ENCODE results near the gene CACNA1B.
A peak's percentile ranks its signal among the peaks of the same experiment; 100 is the strongest.
"Not testable (repeated sequence)": the region's sequence is repeated elsewhere in the genome, so short reads cannot be mapped to it uniquely, and the experiment has no call there.

Gene CACNA1B

DNA sequence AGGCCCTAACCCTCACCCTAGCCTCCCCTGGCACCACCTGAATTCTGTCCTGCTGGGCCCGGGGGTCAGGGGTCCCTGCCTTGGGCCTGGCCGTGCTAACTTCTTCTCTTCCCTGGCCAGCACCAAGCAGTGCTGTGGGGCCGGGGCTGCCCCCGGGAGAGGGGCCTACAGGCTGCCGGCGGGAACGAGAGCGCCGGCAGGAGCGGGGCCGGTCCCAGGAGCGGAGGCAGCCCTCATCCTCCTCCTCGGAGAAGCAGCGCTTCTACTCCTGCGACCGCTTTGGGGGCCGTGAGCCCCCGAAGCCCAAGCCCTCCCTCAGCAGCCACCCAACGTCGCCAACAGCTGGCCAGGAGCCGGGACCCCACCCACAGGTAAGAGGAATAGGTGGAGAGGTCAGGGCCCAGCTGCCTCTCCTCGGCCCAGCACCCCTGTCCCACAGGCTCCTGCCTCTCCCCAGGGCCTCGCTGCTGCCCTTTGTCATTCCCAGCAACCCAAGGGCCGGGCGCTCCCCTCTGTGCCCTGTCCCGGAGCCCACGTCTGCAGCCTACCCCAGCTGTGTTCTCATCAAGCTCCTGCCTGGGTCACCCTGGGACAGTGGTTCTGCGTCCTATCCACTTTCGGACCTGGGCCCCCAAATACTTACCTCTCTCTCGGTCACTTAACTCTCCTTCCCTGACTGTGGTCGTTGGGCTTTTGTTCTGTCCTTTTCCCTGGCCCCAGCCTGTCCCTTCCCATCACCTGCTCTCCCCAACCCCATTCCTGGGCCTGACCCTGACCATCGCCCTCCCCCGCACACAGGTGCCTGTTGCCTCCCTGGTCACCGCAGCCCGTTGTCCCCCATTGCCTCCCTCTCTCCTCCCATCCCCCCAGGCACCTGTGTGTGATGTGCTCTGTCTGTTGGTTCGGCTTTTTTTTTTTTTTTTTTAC, 243.2 kb downstream of the CACNA1B start:
- DNase-seq (ENCODE audit: insufficient read length, low spot score) (no peak), FAIRE-seq (no peak)

DNA sequence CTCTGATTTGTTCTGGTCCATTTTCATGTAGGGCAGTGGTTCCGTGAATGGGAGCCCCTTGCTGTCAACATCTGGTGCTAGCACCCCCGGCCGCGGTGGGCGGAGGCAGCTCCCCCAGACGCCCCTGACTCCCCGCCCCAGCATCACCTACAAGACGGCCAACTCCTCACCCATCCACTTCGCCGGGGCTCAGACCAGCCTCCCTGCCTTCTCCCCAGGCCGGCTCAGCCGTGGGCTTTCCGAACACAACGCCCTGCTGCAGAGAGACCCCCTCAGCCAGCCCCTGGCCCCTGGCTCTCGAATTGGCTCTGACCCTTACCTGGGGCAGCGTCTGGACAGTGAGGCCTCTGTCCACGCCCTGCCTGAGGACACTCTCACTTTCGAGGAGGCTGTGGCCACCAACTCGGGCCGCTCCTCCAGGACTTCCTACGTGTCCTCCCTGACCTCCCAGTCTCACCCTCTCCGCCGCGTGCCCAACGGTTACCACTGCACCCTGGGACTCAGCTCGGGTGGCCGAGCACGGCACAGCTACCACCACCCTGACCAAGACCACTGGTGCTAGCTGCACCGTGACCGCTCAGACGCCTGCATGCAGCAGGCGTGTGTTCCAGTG, 244.0 kb downstream of the CACNA1B start:
- FAIRE-seq (no peak), DNase-seq (ENCODE audit: insufficient read length, low spot score) (no peak)

DNA sequence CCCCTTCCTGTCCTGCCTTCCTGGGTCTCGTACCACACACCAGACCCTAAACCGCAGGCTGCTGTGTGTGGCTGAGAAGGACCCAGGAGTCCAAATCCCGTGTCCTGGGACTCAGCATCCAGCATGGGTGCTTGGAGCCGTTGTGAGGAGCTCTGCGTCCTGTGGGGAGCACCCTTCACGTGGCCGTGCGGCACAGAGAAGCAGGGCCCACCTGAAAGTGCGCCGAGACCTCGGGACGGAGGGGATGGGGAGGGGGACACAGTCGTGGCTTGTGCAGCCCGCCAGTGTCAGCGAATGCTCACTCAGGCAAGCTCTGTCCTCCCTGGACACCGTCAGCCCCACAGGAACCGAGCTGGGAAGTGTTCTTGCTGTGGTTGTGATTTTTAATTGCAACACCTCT, 244.6 kb downstream of the CACNA1B start:
- no peak for FAIRE-seq

DNA sequence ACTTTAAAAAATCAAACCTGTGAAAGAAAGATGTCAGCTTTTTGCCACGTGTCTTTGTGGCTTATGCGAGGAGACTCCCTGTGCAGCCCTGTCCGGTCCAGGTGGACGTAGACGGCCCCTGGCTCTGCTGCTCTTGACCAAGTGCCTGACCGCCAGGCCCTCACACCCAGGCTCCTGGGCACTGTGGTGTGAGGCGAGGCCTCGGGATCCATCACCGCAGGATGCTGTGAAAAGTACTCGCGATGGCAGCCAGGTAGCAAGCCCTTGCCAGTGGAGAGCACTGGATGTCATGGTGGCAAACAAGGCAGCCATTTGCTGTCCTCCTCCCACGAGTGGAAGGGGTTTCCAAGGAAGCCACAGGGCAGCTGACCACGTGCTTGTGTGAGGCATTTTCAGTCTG, 245.1 kb downstream of the CACNA1B start:
- DNase-seq (ENCODE audit: insufficient read length, low spot score) (no peak), FAIRE-seq (no peak)

More for the DNA sequence above, 244.6 kb downstream of the CACNA1B start:
- DNase-seq (ENCODE audit: insufficient read length, low spot score), result no peak

DNA sequence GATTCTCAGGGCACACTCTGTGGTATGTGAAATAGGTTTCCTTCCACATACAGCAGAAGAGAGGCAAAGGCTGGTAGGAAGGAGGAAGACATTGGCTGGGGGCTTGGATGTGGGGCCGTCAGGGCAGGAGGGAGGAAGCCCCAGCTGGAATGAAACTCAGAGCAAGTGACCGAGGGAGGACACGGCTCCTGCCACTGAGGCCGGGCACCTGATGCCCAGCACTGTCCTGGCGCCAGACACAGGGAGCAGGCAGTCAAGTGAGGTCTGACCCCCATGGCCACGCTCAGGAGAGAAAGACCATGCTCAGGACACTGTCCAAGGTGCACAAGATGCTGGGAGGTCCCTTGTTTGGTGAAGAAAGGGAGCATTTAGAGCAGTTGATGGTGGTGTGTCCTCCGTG, 245.5 kb downstream of the CACNA1B start:
- no peak for FAIRE-seq
- DNase-seq (ENCODE audit: insufficient read length, low spot score), result no peak

DNA sequence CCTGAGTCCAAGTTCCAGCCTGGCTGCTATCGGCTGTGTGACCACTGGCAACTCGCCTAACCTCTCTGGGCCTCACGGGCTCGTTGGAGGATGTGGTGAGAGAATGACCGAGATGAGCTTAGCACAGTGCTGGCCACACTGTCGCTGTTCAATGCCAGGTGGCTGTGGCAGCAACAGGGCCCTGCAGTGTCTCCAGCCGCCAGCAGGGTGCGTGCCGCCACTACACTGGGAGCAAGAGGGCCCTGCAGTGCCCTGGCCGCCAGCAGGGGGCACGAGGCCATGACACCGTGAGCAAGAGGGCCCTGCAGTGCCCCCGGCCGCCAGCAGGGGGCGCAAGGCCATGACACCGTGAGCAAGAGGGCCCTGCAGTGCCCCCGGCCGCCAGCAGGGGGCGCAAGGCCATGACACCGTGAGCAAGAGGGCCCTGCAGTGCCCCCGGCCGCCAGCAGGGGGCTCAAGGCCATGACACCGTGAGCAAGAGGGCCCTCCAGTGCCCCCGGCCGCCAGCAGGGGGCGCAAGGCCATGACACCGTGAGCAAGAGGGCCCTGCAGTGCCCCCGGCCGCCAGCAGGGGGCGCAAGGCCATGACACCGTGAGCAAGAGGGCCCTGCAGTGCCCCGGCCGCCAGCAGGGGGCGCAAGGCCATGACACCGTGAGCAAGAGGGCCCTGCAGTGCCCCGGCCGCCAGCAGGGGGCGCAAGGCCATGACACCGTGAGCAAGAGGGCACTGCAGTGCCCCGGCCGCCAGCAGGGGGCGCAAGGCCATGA, 248.7 kb downstream of the CACNA1B start:
- not testable (repeated sequence) for FAIRE-seq; DNase-seq (ENCODE audit: insufficient read length, low spot score)

DNA sequence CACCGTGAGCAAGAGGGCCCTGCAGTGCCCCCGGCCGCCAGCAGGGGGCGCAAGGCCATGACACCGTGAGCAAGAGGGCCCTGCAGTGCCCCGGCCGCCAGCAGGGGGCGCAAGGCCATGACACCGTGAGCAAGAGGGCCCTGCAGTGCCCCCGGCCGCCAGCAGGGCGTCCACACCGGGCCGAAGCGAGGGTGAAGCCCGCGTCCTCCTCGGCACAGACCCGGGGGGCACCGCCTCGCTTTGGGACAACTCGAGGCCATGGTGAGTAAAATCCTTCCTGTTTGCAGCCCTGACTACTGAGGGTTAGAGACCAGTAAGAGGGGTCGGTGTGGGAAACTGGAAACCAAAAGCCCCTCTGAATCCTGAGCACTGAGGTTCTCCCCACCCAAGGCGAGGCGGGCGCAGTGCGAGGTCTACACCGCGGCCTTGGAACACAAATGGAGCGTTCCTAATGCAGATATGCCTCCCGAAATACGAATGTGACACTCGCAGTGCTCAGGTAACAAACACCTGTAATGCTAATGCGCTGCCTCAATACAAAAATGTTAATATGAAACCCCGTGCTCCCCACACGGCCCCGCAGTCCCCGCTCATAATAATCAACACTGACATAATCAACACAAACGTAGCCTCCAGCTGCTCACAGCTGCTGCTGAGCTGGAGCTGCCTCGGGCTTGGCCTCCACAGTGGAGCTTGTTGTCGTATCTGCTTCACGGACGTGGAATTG, 249.4 kb downstream of the CACNA1B start:
- DNase-seq (ENCODE audit: insufficient read length, low spot score), result not testable (repeated sequence)

DNA sequence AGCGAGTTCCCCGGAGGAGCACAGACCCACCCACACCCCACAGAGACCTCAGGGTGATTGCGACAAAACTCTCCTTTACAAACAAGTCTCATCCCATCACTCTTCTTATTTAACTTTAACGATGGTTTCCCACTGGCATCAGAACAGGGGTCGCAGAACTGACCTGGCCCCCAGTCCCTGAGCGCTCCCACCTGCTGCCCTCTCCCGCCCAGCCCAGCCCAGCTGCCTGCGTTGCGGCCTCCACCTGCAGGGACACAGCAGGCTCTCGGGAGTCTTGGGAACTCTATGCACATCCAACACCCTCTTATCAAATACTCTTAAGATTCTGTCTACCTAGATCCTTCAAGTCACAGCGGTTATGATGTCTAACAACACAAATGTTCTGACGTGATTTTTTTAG, 250.4 kb downstream of the CACNA1B start:
- DNase-seq (ENCODE audit: insufficient read length, low spot score); FAIRE-seq: not testable (repeated sequence)

More for the DNA sequence above, 249.4 kb downstream of the CACNA1B start:
- FAIRE-seq, result not testable (repeated sequence)

DNA sequence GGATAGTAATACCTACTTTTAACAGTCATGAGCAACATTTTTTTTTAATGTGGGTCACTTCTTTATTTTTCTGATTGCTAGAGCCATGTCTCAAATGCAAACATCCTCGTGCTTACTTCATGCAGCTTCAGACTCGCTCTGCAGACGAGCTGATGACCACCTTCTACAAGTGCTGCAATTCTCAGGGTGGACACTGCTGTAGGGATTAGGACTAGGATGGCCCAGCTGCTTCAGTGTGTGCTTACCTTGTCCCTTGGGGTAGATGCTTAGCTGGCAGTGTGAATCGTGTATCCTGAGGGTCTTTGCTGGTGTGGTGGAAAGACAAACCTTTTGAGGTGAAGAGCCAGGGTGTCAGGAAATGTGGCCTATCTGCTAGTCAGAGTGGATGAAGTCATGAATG, 251.7 kb downstream of the CACNA1B start:
- FAIRE-seq, result not testable (repeated sequence)

DNA sequence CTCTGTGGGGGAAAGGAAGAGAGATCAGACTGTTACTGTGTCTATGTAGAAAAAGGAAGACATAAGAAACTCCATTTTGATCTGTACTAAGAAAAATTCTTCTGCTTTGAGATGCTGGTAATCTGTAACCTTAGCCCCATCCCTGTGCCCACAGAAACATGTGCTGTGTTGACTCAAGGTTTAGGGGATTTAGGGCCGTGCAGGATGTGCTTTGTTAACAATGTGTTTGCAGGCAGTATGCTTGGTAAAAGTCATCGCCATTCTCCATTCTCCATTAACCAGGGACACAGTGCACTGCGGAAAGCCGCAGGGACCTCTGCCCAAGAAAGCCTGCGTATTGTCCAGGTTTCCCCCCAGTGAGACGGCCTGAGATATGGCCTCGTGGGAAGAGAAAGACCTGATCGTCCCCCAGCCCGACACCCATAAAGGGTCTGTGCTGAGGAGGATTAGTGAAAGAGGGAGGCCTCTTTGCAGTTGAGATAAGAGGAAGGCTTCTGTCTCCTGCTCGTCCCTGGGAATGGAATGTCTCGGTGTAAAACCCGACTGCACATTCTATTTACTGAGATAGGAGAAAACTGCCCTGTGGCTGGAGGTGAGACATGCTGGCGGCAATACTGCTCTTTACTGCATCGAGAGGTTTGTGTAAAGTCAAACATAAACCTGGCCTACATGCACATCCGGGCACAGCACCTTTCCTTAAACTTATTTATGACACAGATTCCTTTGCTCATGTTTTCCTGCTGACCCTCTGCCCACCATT, 255.5 kb downstream of the CACNA1B start:
- not testable (repeated sequence) for FAIRE-seq; DNase-seq (ENCODE audit: insufficient read length, low spot score)

More for the DNA sequence above, 251.7 kb downstream of the CACNA1B start:
- DNase-seq (ENCODE audit: insufficient read length, low spot score), result not testable (repeated sequence)

DNA sequence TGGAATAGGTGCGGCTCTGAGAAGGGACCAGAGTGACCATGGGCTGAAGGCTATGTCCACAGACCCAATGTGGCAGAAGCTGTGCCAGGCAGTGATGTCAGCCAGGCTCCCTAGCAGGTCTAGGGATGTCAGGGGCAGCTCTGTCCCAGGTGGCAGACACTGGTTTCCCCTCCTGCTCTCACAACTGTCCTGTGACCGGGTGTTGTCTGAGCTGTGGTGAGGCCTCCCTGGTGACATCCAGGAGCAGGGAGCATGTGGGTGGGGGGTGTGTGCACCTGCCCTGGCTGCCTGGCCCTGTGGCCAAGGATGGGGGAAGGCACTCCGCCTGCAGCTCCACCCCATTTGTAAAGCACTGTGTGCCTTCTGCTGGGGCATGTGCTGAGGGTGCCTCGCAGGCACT, 257.0 kb downstream of the CACNA1B start:
- not testable (repeated sequence) for FAIRE-seq; DNase-seq (ENCODE audit: insufficient read length, low spot score)

DNA sequence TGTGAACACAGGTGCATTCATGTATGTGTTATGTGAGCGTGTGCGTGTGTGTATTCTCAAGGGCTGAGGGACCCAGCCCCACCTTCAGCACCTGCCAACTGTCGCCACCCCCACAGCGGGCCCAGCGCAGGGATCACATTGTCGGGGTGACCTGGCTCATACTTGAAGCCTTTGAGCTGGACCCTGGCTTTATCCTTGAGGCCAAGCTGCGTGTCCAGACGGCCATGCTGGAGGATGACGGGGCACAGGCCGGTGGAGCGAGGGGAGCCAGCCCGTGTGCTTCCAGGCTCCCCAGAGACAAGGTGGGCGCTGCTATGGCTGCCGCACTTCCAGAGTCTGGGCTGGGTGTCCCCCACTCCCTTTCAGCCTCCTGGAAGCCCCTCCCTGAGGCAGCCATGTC, 261.5 kb downstream of the CACNA1B start:
- not testable (repeated sequence) for DNase-seq (ENCODE audit: insufficient read length, low spot score); FAIRE-seq

DNA sequence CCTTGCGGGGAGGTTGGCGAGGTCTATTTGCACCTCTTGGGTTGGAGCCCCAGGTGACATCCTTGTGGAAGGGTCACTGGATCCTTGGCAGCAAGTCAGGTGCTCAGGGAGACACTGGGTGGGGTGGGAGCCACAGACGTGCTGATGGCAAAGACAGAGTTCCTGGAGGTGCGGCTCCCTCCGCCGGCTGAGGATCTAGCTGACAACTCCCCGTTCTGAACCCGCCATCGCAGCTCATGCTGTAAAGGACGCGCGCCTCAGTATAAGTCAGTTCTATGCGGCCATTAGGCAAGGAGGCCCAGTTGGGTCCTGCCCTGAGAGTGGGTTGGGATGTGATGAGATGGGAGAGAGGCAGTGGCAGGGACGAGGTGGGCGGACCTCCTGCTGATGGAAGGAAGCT, 263.4 kb downstream of the CACNA1B start:
- FAIRE-seq; DNase-seq (ENCODE audit: insufficient read length, low spot score): not testable (repeated sequence)

DNA sequence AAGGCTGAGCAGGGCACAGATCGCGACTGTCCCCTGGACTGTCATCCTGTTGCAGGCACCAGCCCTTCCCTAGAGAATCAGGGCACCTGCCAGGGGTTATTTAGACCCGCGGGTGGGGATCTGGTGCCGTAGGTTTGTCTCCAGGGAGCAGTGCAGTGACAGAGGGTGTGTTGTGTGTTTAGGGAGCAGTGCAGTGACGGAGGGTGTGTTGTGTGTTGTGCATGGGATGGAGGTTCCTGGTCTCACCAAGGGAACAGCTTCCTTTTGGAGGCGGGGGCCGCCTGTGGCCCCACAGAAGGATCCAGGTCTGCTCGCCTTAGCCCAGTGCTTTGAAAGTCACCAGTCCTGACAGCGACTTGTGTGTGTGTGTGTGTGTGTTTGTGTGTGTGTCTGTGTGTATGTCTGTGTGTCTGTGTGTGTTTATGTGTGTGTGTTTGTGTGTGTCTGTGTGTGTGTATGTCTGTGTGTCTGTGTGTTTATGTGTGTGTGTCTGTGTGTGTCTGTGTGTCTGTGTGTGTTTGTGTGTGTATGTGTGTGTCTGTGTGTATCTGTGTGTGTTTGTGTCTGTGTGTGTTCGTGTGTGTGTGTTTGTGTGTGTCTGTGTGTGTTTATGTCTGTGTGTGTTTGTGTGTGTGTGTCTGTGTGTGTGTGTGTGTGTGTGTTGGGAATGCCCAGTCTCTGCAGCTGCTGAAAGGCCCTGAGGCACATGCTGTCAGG, 265.1 kb downstream of the CACNA1B start:
- DNase-seq (ENCODE audit: insufficient read length, low spot score), result not testable (repeated sequence)
- peak; percentile 20 for FAIRE-seq

DNA sequence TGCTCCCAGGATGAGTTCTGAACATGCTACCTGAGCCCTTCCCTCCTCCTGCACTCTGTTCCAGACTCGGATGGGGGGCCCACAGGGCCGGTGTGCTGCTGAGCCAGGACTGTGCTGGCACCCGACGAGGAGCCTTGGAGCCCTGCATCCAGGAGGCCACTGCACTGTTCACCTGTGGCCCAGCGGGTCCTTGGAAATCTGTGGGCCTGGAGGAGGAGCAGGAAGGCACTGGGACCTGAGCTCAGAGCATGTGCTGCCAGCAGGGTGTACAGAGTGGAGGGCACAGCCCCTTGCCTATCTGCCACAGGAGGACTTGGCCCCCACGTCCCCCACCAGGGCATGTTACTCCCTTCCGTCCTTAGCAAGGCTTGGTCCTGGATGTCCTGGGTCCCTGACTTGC, 265.9 kb downstream of the CACNA1B start:
- not testable (repeated sequence) for FAIRE-seq; DNase-seq (ENCODE audit: insufficient read length, low spot score)

DNA sequence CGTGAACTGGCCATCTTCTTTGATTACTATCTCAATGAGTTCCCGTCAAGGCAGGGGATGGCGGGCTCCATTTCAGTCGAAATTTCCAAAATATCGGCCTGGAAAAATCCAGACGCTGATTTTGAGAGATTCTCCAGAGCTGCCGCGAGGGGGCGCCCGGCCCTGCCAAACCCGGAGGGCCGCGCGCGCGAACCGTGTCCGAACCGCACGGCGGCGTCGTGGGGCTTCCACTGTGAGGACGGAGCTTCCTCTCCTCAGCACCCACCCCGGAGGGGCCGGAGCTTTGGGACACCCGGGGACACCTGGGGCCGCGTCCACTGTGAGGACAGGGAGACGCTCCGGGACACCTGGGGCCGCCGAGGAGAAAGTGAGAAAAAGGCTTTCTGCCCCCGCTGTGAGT, 270.0 kb downstream of the CACNA1B start:
- not testable (repeated sequence) for FAIRE-seq; DNase-seq (ENCODE audit: insufficient read length, low spot score)

DNA sequence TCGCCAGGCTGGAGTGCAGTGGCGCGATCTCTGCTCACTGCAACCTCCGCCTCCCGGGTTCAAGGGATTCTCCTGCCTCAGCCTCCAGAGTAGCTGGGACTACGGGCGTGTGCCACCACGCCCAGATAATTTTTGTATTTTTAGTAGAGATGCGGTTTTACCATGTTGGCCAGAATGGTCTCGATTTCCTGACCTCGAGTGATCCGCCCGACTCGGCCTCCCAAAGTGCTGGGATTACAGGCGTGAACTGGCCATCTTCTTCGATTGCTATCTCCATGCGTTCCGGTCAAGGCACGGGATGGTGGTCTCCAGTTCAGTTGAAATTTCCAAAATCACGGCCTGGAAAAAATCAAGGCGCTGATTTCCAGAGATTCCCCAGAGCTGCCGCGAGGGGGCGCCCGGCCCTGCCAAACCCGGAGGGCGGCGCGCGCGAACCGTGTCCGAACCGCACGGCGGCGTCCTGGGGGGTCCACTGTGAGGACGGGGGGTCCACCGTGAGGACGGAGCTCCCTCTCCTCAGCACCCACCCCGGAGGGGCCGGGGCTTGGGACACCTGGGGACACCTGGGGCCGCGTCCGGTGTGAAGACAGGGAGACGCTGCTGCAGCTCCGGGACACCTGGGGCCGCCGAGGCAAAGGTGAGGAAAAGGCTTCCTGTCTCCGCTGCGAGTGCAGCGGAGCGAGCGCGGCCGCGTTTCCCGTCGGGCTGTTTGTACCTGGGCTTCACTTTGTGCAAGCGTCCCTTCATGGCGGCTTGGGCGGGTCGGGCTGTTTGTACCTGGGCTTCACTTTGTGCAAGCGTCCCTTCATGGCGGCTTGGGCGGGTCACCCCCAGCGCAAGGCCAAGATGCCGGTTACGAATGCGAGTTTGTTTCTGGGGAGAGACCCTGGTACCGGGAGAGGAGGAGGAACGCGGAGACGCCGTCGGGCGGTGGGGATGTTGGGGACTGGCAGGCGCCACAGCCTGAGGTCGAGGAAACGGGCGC, 272.4 kb downstream of the CACNA1B start:
- DNase-seq (ENCODE audit: insufficient read length, low spot score); FAIRE-seq: not testable (repeated sequence)

DNA sequence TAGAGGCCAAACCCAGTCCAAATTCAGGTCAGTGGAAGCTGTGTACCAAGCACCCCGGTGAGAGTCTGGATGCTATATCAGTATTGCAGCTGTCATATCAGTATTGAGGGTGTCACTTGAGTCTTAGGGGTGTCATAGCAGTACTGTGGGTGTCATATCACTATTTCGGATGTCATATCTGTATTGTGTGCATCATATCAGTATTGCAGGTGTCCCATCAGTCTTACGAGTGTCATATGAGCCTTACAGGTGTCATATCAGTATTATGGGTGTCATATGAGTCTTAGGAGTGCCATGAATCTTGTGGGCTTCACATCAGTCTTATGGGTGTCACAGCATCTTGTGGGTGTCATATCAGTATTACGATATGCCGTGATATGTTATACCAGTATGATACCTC, 278.2 kb downstream of the CACNA1B start:
- FAIRE-seq, result not testable (repeated sequence)

More for the DNA sequence above, 278.2 kb downstream of the CACNA1B start:
- DNase-seq (ENCODE audit: insufficient read length, low spot score), result not testable (repeated sequence)
